GM12878 (cell line): ENCODE results near the gene MAD2L2.

Experiments
- BHLHE40 ChIP-seq, 2 experiments: fragments of 450-650 bp in 1 of 2; IDR thresholded peaks; 2 replicates each; pipeline ENCODE4 v1.6.1; 2011 to 2017; ENCODE audit warnings: low read depth in 2 of 2, borderline replicate concordance in 1 of 2, improper control_type of control experiment in 1 of 2, low read length in 1 of 2, mild to moderate bottlenecking in 1 of 2
- CHD1 ChIP-seq: IDR thresholded peaks from 2 replicates; pipeline ENCODE4 v1.6.1; 2012; ENCODE audit warnings: low read depth, low read length, improper control_type of control experiment
- CREB1 ChIP-seq: IDR thresholded peaks from 2 replicates; pipeline ENCODE4 v1.6.1; 2012; ENCODE audit warnings: low read depth, mild to moderate bottlenecking, inconsistent platforms
- ETV6 ChIP-seq, 2 experiments: fragments of 450-650 bp in 1 of 2; IDR thresholded peaks in 1 of 2; conservative IDR thresholded peaks in 1 of 2; 2 replicates each; pipeline ENCODE4 v1.6.1; 2014; ENCODE audit warnings: antibody characterized with exemption in 1 of 2, borderline replicate concordance in 1 of 2, low read depth in 1 of 2, mild to moderate bottlenecking in 1 of 2, moderate library complexity in 1 of 2
- FOXM1 ChIP-seq: IDR thresholded peaks from 2 replicates; pipeline ENCODE4 v1.6.1; 2012; ENCODE audit warnings: low read depth, mild to moderate bottlenecking, inconsistent platforms, low read length, moderate library complexity
- HDAC6 ChIP-seq: fragments of 200-600 bp; sonication (generic); IDR thresholded peaks from one replicate; pipeline ENCODE4 v1.8.0; 2017; ENCODE audit warnings: antibody characterized with exemption; ENCODE audit not compliant: unreplicated experiment
- ZNF384 ChIP-seq: IDR thresholded peaks from 2 replicates; pipeline ENCODE4 v1.6.1; 2012; ENCODE audit warnings: low read depth, mild to moderate bottlenecking, low read length, improper control_type of control experiment, borderline replicate concordance
- TF ChIP-seq, protein P1 (sequence below), 3 experiments: IDR thresholded peaks in 2 of 3; conservative IDR thresholded peaks in 1 of 3; 2 replicates each; pipeline ENCODE4 v1.5.1; 2011; ENCODE audit warnings: low read depth in 3 of 3, low read length in 3 of 3, mild to moderate bottlenecking in 3 of 3, control low read depth in 2 of 3, moderate library complexity in 2 of 3, inconsistent platforms in 1 of 3, mixed read lengths in 1 of 3; ENCODE audit not compliant: control insufficient read depth in 2 of 3, insufficient read depth in 1 of 3; ENCODE audit errors: extremely low read depth in 1 of 3
- TF ChIP-seq, protein P2 (sequence below): IDR thresholded peaks from 2 replicates; pipeline ENCODE4 v1.6.1; 2012; ENCODE audit warnings: low read length, inconsistent platforms
- TF ChIP-seq, protein P3 (sequence below): IDR thresholded peaks from 2 replicates; pipeline ENCODE4 v1.6.1; 2011; ENCODE audit warnings: mild to moderate bottlenecking, low read depth, low read length, moderate library complexity; ENCODE audit not compliant: insufficient replicate concordance

DNA sequence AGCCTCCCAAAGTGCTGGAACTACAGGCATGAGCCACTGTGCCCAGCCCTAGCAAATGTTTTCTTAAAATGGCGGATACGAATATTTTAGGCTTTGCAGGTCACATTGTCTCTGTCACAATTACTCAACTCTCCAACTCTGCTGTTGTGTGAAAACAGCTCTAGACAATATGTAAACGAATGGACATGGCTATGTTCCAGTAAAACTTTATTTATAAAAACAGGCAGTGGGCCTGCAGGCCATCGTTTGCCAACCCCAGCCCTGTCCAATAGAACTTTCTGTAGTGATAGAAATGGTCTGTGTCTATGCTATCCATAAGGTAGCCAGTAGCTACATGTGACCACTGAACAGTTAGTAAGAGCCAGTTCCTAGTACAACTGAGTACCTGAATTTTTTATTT, 21.2 kb downstream of the MAD2L2 start:
- TF ChIP-seq BHLHE40 (IDR thresholded peaks at IDR 0.05; ENCODE audit: borderline replicate concordance in 1 of 2, low read depth in 2 of 2, low read length in 1 of 2) = no peak
- no peak for TF ChIP-seq CREB1
- TF ChIP-seq FOXM1 = no peak
- TF ChIP-seq, protein P1, sequence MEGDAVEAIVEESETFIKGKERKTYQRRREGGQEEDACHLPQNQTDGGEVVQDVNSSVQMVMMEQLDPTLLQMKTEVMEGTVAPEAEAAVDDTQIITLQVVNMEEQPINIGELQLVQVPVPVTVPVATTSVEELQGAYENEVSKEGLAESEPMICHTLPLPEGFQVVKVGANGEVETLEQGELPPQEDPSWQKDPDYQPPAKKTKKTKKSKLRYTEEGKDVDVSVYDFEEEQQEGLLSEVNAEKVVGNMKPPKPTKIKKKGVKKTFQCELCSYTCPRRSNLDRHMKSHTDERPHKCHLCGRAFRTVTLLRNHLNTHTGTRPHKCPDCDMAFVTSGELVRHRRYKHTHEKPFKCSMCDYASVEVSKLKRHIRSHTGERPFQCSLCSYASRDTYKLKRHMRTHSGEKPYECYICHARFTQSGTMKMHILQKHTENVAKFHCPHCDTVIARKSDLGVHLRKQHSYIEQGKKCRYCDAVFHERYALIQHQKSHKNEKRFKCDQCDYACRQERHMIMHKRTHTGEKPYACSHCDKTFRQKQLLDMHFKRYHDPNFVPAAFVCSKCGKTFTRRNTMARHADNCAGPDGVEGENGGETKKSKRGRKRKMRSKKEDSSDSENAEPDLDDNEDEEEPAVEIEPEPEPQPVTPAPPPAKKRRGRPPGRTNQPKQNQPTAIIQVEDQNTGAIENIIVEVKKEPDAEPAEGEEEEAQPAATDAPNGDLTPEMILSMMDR (IDR thresholded peaks at IDR 0.05 in 2 of 3, conservative IDR thresholded peaks at IDR 0.05 in 1 of 3; ENCODE audit: control insufficient read depth in 2 of 3, extremely low read depth in 1 of 3, insufficient read depth in 1 of 3, low read depth in 3 of 3, low read length in 3 of 3) = no peak
- TF ChIP-seq, protein P2, sequence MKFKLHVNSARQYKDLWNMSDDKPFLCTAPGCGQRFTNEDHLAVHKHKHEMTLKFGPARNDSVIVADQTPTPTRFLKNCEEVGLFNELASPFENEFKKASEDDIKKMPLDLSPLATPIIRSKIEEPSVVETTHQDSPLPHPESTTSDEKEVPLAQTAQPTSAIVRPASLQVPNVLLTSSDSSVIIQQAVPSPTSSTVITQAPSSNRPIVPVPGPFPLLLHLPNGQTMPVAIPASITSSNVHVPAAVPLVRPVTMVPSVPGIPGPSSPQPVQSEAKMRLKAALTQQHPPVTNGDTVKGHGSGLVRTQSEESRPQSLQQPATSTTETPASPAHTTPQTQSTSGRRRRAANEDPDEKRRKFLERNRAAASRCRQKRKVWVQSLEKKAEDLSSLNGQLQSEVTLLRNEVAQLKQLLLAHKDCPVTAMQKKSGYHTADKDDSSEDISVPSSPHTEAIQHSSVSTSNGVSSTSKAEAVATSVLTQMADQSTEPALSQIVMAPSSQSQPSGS = no peak
- TF ChIP-seq, protein P3, sequence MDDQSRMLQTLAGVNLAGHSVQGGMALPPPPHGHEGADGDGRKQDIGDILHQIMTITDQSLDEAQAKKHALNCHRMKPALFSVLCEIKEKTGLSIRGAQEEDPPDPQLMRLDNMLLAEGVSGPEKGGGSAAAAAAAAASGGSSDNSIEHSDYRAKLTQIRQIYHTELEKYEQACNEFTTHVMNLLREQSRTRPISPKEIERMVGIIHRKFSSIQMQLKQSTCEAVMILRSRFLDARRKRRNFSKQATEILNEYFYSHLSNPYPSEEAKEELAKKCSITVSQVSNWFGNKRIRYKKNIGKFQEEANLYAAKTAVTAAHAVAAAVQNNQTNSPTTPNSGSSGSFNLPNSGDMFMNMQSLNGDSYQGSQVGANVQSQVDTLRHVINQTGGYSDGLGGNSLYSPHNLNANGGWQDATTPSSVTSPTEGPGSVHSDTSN = no peak
- TF ChIP-seq HDAC6 = no peak
- TF ChIP-seq ETV6 (conservative IDR thresholded peaks at IDR 0.05 in 1 of 2, IDR thresholded peaks at IDR 0.05 in 1 of 2; ENCODE audit: borderline replicate concordance in 1 of 2, low read depth in 1 of 2) = no peak
- no peak for TF ChIP-seq CHD1
- no peak for TF ChIP-seq ZNF384
